AG09309 (cell line): ENCODE data around the gene BIN2.
"Not testable (repeated sequence)": the region's sequence is repeated elsewhere in the genome, so short reads cannot be mapped to it uniquely, and the experiment has no call there.

Experiments used
- DNase-seq: peaks from one replicate; pipeline ENCODE4 v3.0.0-alpha.2; 2010; ENCODE audit warnings: low read depth
- H3K4me3 ChIP-seq: 2 replicates; pipeline ENCODE4 v1.5.1; 2011; ENCODE audit warnings: mild to moderate bottlenecking, low read depth, low read length, moderate library complexity; ENCODE audit not compliant: control insufficient read depth
- TF ChIP-seq, protein P1 (sequence below): IDR thresholded peaks from 2 replicates; pipeline ENCODE4 v1.5.1; 2011; ENCODE audit warnings: mild to moderate bottlenecking, low read depth, low read length, inconsistent platforms; ENCODE audit not compliant: insufficient read depth, control insufficient read depth; ENCODE audit errors: missing control alignments

BIN2 gene

DNA sequence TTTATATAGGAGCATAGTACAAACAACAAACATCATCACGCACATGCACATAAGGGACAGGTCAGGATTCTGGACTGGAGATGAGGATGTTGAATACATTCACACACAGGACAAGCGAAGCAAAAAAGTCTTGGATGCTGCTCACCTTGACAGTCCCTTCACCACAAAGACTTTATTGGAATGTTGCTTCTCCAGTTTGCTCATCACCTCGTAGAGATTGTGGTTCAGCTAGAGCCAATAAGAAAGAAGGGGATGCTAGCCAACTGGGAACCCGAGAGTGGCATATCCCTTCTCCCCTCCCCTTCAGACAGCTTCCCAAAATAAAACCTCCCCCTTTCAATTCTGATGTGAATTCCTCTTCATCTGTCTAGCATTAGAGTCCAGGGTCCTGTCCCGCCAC is 28.3 kb downstream of the BIN2 start:
- DNase-seq = no peak
- TF ChIP-seq, protein P1, sequence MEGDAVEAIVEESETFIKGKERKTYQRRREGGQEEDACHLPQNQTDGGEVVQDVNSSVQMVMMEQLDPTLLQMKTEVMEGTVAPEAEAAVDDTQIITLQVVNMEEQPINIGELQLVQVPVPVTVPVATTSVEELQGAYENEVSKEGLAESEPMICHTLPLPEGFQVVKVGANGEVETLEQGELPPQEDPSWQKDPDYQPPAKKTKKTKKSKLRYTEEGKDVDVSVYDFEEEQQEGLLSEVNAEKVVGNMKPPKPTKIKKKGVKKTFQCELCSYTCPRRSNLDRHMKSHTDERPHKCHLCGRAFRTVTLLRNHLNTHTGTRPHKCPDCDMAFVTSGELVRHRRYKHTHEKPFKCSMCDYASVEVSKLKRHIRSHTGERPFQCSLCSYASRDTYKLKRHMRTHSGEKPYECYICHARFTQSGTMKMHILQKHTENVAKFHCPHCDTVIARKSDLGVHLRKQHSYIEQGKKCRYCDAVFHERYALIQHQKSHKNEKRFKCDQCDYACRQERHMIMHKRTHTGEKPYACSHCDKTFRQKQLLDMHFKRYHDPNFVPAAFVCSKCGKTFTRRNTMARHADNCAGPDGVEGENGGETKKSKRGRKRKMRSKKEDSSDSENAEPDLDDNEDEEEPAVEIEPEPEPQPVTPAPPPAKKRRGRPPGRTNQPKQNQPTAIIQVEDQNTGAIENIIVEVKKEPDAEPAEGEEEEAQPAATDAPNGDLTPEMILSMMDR = no peak
- H3K4me3 ChIP-seq = no peak overlapping the region

DNA sequence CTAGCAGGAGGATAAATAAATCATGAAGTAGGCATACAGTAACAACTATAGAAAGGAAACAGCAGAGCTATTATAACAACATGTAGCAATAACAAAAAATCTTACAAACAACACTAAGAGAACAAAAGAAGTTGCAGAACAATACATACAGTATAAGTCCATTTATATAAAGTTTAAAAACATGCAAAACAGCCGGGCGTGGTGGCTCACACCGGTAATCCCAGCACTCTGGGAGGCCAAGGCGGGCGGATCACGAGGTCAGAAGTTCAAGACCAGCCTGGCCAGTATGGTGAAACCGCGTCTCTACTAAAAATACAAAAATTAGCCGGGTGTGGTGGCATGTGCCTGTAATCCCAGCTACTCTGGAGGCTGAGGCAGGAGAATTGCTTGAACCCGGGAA is 29.9 kb downstream of the BIN2 start:
- not testable (repeated sequence) for H3K4me3 ChIP-seq, DNase-seq

DNA sequence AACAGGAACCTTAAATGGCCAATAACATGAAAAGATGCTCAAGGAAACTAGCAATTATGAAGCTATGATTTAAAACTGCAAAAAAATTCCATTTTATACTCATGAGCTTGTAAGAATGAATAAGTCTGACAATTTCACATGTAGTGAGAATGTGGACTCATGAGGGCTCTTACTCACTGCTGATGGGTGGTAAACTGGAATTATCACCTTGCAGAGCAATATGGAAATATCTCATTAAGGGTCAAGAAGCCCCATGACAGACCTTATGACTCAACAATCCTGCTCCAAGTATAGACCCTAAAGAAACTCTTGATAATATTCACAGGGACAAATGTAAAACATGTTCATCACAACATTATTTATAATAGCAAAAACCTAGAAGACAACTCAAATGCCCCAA is 30.3 kb downstream of the BIN2 start:
- TF ChIP-seq, protein P1 = no peak
- H3K4me3 ChIP-seq = no peak overlapping the region
- DNase-seq = no peak

DNA sequence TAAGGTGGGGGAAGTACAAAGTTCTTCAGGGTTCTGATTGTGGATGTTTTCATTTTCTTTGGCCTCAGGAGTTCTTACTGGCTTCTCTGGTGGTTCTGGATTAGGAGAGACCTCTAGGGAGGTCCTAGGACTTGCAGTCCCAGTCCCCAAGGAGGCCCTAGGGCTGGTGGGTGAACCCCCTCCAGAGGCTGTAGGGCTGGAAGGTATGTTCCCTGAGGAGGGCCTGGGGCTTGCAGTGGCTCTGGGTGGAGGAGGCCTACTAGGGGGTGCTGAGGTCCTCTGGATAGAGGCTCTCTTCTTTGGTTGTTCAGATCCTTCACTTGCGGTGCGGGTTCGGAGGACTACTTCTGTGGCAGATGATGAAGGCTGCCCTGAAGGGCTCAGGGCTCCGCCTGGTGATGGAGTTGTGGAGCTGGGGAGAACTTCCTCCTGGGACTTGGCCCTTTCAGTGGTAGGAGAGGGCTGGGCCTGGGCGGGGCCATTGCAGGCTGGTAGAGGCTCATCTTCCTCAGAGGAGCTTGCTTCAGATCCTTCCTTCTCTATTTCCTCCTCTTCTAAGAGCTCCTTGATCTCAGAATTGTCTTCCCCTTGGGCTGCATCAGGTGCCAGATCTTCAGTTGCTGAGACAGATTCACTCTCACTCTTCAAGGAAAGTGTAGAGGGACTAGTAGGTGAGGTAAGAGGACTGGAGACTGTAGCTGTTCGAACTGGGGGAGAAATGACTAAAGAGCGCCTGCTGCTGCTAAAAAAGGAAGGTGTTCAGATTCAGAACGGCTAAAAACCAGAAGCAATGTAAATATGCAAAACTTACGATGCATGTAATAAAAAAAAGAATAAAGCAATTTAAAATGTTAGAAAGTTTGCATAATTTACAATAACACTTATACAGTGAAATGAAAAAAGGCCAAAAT is 32.1 kb downstream of the BIN2 start:
- not testable (repeated sequence) for DNase-seq

DNA sequence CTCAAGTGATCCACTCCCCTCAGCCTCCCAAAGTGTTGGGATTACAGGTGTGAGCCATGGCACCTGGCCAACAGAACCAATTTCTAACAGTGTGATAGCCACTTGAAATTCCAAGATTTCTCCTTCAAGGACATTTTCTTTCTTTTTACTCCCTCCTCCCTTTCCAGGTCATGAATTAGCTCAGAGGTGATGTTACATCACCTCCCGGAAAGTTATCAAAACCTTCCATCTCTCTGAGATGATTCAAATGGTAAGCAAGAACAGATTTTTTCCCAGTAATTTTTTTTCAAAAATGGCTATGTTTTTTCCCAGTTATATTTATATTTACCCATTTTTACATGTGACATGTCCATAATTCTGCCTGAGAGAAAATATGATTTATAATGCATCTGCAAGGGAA is 38.1 kb downstream of the BIN2 start:
- DNase-seq = no peak
- no peak overlapping the region for H3K4me3 ChIP-seq
- TF ChIP-seq, protein P1 = no peak

More for the DNA sequence above, 32.1 kb downstream of the BIN2 start:
- H3K4me3 ChIP-seq = not testable (repeated sequence)

DNA sequence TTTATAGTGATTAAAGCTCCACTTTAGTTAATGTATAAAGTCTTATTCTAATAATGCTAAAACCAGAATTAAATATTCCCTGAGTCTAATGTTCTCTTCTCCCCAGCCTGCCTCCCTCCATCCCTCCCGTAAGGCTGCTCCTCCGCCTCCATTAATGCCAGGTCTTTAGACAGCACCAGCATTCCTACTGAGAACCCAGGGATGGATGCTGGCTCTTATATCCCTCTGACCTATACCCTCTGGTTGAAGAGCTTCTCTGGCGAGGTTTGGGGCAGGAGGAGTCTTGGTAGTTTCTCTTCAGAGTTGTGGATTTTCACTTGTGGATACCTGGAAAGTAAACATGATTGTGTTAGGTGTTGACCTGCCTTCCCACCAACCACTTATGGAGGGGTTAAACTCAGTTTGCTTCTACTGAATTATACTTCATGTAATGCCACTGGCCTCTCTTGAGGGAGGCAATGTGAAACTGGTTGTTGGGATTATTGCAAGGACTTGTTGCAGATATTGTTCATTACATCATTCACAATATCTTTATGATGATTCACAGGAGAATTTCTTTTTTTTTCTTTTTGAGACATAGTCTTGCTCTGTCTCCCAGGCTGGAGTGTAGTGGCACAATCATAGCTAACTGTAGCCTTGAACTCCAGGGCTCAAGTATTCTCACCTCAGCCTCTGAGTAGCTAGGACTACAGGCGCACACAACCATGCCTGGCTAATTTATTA is 42.6 kb downstream of the BIN2 start:
- no peak for DNase-seq
- TF ChIP-seq, protein P1 = no peak
- no peak overlapping the region for H3K4me3 ChIP-seq

DNA sequence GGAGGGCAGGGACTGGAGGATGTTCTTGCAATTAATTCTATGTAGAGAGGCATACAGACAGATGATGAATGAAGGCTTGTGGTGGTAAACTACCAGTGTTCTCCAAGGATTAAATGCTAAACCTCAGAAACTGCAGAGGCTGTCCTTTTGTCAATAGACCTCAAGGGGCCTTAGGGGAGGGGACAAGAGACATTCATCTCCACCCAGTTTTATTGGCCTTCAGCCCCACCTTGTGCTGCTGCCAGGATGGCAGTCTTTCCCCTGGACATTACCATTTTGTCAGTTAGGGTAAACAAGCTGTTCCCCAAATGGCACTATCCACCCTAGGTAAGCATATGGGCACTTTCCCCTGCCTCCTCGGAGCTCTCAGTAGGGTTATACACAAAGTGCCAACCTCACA is 48.9 kb downstream of the BIN2 start:
- no peak for DNase-seq
- TF ChIP-seq, protein P1 = no peak
- H3K4me3 ChIP-seq = no peak overlapping the region

DNA sequence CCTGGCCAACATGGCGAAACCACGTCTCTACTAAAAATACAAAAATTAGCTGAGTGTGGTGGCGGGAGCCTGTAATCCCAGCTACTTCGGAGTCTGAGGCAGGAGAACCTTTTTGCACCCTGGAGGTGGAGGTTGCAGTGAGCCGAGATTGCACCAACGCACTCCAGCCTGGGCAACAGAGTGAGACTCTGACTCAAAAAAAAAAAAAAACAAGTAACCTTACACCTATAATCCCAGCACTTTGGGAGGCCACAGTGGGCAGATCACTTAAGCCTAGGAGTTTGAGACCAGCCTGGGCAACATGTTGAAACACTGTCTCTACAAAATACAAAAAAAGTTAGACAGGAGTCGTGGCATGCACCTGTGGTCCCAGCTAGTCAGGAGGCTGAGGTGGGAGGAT is 51.2 kb downstream of the BIN2 start:
- H3K4me3 ChIP-seq, DNase-seq: not testable (repeated sequence)
